ENCODE results near the gene EFCAB14.

DNA sequence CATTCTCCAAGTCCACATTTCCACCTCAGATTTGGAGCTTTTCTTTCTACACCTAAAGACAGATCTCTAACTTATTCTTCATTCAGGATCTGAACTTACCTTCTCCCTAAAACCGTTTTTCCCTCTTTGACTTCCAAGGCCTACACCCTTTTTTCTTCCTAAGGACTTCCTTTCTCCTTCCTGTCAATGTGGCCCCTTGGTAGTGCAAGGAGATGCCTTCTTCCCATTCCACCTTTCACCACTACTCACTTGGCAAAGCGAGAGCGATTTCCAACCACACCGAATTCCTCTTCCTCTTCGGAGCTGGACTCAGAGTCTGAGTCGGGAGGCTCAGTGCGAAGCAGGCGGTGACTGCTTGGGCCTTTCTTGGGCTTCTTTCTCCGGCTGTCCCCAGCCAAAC lies 1.3 kb downstream of the EFCAB14 start:
- TF ChIP-seq, protein P1, sequence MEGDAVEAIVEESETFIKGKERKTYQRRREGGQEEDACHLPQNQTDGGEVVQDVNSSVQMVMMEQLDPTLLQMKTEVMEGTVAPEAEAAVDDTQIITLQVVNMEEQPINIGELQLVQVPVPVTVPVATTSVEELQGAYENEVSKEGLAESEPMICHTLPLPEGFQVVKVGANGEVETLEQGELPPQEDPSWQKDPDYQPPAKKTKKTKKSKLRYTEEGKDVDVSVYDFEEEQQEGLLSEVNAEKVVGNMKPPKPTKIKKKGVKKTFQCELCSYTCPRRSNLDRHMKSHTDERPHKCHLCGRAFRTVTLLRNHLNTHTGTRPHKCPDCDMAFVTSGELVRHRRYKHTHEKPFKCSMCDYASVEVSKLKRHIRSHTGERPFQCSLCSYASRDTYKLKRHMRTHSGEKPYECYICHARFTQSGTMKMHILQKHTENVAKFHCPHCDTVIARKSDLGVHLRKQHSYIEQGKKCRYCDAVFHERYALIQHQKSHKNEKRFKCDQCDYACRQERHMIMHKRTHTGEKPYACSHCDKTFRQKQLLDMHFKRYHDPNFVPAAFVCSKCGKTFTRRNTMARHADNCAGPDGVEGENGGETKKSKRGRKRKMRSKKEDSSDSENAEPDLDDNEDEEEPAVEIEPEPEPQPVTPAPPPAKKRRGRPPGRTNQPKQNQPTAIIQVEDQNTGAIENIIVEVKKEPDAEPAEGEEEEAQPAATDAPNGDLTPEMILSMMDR (IDR thresholded peaks at IDR 0.05) = no peak
- no peak for TF ChIP-seq EZH2 (IDR thresholded peaks at IDR 0.05)
